ENCODE measurements around the gene C14orf180.

Gene C14orf180

GRCh38 chr14:104594310-104595046 is 14.9 kb downstream of the C14orf180 start:
- no peak for DNase-seq (ENCODE audit: low read depth)

GRCh38 chr14:104595116-104595675 is 15.6 kb downstream of the C14orf180 start:
- no peak for DNase-seq (ENCODE audit: low read depth)

GRCh38 chr14:104595911-104596450 is 16.4 kb downstream of the C14orf180 start:
- no peak for DNase-seq (ENCODE audit: low read depth)

- no peak for DNase-seq (ENCODE audit: low read depth)
These were observed 16.9 kb downstream of the C14orf180 start for GRCh38 chr14:104596451-104596918.

GRCh38 chr14:104596927-104597351 is 17.4 kb downstream of the C14orf180 start:
- no peak for DNase-seq (ENCODE audit: low read depth)

GRCh38 chr14:104597576-104597975 is 18.0 kb downstream of the C14orf180 start:
- DNase-seq (ENCODE audit: low read depth) = no peak

GRCh38 chr14:104598039-104598909 is 18.7 kb downstream of the C14orf180 start:
- DNase-seq (ENCODE audit: low read depth) = no peak

DNA sequence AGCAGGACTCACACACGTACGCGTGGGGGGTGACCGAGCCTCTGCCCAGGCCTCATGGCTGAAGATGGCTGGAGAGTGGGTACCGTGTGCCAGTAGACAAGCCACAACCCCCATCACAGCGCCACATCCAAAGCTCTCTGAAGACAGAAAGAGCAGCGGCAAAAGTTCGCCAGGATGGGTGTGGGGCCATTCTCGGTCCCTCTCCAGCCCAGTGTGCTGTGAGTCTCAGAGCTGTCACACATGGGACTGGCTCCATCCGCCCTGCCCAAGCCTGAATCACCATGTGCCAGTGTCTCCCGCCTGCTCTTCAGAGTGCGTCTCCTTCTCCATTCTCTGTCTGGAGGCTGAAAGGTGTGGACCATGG is 19.3 kb downstream of the C14orf180 start:
- DNase-seq (ENCODE audit: low read depth) = no peak

- no peak for DNase-seq (ENCODE audit: low read depth)
These were observed 19.9 kb downstream of the C14orf180 start for GRCh38 chr14:104599446-104599845.

- DNase-seq (ENCODE audit: low read depth) = no peak
These were observed 20.6 kb downstream of the C14orf180 start for GRCh38 chr14:104600141-104600643.

DNA sequence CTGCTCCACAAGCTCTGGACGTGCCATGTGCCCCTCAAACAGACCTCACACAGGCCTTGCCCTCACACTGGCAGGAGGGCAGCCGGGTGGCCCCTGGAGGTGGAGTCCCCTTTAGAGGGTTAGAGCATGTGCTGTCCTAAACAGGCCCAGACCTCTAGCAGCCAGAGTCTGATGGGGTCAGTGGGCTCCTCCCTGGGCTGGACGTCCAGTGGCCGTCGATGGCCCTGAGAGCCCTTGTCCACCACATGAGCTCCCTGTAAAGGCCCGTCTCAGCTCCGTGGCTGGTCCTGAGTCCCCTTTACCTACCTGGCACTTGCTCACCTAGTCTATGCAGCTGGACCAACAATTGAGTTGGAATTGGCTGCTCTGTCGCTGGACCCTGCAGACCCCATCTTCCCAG is 21.2 kb downstream of the C14orf180 start:
- no peak for DNase-seq (ENCODE audit: low read depth)

DNA sequence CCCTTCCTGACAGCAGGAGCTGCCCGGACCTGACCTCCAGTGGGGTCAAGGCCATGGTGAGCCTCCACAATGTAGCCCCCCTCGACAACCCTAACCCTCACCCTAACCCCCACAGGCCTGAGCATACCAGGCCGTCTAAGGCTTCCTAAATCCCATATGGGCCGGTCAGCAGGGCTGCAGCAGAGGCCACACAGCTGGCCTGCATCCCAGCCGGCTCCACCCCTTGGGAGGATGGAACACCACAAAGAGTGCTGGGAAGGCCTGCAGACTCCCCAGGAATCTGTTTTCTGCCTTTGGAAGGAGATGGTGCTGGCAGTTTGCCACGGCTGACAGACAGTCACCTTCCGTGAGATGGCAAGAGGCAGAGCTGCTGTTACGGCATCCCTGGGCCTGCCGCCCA is 22.2 kb downstream of the C14orf180 start:
- no peak for DNase-seq (ENCODE audit: low read depth)

DNA sequence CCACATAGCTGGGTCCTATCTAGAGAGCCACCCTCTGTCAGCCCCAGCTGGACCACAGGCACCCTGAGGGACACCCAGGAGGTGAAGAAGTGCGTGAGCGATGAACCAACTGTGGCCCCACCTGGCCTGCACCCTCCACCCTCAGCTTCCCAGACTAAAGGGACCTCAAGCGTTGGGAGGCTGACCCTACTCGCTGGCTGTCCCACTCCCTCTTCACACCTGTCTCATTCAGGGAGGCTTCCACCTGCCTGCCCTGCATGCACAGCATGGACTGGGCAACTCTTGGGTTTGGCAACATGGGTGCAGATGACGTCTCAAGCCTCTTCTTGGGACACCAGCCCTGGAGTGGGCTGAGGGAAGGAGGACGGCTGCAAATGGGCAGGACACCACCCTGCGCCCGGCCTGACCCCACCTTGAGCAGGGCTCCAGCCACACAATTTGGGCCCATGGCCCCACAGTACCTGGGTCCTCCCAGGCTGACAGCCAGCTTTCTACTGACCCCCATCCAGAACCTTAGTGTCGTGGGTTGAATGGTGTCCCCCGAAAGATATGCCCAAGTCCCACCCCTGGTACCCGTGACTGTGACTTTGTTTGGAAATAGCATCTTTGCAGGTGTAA is 22.9 kb downstream of the C14orf180 start:
- no peak for DNase-seq (ENCODE audit: low read depth)

DNA sequence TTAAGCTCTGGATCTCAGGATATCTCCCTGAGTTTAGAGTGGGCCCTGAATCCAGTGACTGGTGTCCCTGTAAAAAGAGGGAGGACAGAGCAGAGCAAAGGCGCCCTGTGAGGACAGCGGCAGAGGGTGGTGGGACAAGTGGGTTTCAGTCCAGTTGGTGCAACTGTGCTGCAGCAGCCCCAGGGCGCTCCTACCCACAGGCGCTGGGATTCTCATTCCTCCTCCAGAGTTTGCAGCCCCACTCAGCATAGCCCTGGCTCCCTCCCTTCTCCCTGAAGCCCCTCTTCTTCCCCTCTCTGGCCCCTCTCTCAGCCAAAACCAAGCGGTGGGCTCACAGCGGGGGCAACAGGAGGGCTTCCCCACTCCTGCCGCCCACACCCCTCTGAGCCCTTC is 23.4 kb downstream of the C14orf180 start:
- no peak for DNase-seq (ENCODE audit: low read depth)

DNA sequence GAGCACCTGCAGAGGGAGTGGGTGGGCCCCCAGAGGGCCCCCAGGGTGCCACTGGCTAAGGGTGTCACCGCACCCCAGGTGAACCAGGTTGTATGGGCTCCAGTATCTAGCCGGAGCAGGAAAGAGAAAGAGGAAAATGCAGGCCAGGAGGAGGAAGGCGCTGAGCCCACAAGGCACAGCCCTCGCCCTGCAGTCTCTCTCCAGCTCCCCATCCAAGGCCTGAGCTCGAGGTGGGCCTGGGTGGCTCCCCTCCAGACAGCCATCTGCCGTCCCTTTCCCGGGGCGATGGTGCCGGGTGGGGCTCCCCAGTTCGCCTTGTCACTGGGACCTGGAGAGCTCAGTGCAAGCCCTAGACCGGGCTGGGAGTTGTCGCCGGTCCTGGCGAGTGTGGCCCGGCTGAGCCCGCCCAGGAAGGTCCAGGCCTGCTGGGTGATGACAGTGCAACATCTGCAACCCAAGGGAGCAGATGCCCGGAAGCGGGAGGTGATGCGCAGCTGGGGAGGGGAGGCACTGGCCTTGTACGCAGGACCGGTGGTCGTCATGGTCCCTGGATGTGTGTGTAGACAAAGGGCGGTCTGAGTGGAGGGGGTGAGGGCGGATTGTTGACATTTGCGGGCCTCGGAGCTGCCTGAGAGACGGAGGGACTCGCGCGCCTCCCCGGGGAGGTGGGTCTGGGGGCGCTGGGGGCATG is 24.3 kb downstream of the C14orf180 start:
- no peak for DNase-seq (ENCODE audit: low read depth)

GRCh38 chr14:104604458-104605449 is 25.2 kb downstream of the C14orf180 start, which contains the start of gene TMEM179:
TMEM179 (minus strand) TSS chr14:104604772; CDS start chr14:104604741, 31 bp downstream.
- DNase-seq (ENCODE audit: low read depth) = no peak

GRCh38 chr14:104609666-104610065 is 30.1 kb downstream of the C14orf180 start:
- no peak for DNase-seq (ENCODE audit: low read depth)

GRCh38 chr14:104610749-104611310 is 31.3 kb downstream of the C14orf180 start:
- DNase-seq (ENCODE audit: low read depth) = no peak

- no peak for DNase-seq (ENCODE audit: low read depth)
These were observed 32.3 kb downstream of the C14orf180 start for GRCh38 chr14:104611881-104612280.

All from activated T-helper 9 cell treated with anti-CD3 and anti-CD28 coated beads, Interleukin-2, amount 50 U/mL, for 16 hours (primary cell).